Putamen (tissue), 1 donor: ENCODE measurements around the gene MCM5.
A peak's percentile ranks its signal among the peaks of the same experiment; 100 is the strongest.
"Not testable (repeated sequence)": the region's sequence is repeated elsewhere in the genome, so short reads cannot be mapped to it uniquely, and the experiment has no call there.

Experiments used
- DNase-seq: peaks from one replicate; pipeline ENCODE4 v3.0.0-alpha.2; 2016; ENCODE audit warnings: low spot score

Gene MCM5

GRCh38 chr22:35432228-35432905 lies 32.4 kb downstream of the MCM5 start:
- DNase-seq = peak; percentile 77

GRCh38 chr22:35434061-35434710 lies 34.2 kb downstream of the MCM5 start:
- no peak for DNase-seq

- DNase-seq = no peak
These were observed 35.3 kb downstream of the MCM5 start for GRCh38 chr22:35435201-35435740.

- no peak for DNase-seq
These were observed 36.5 kb downstream of the MCM5 start for GRCh38 chr22:35436421-35436820.

- DNase-seq = no peak
These were observed 37.1 kb downstream of the MCM5 start for GRCh38 chr22:35437049-35437448.

GRCh38 chr22:35438673-35439364 lies 38.9 kb downstream of the MCM5 start:
- not testable (repeated sequence) for DNase-seq

- DNase-seq = no peak
These were observed 39.4 kb downstream of the MCM5 start for GRCh38 chr22:35439365-35439717.

- DNase-seq = no peak
These were observed 40.2 kb downstream of the MCM5 start for GRCh38 chr22:35440129-35440528.

GRCh38 chr22:35441489-35442100 lies 41.7 kb downstream of the MCM5 start:
- no peak for DNase-seq

- no peak for DNase-seq
These were observed 42.5 kb downstream of the MCM5 start for GRCh38 chr22:35442471-35442870.

GRCh38 chr22:35443338-35443737 lies 43.4 kb downstream of the MCM5 start:
- no peak for DNase-seq

- no peak for DNase-seq
These were observed 44.1 kb downstream of the MCM5 start for GRCh38 chr22:35443790-35444684.

GRCh38 chr22:35444685-35445399 lies 44.9 kb downstream of the MCM5 start:
- no peak for DNase-seq

- DNase-seq = no peak
These were observed 46.0 kb downstream of the MCM5 start for GRCh38 chr22:35445933-35446332.

GRCh38 chr22:35446365-35446764 lies 46.4 kb downstream of the MCM5 start:
- DNase-seq = no peak

GRCh38 chr22:35448523-35448922 lies 48.6 kb downstream of the MCM5 start:
- no peak for DNase-seq

- DNase-seq = peak; percentile 63
These were observed 50.1 kb downstream of the MCM5 start for GRCh38 chr22:35449829-35450689.

GRCh38 chr22:35450824-35451569 lies 51.1 kb downstream of the MCM5 start:
- DNase-seq = peak; percentile 86

GRCh38 chr22:35451592-35451991 lies 51.7 kb downstream of the MCM5 start:
- DNase-seq = no peak
